ENCODE data around the gene SLC8B1.

Gene SLC8B1

DNA sequence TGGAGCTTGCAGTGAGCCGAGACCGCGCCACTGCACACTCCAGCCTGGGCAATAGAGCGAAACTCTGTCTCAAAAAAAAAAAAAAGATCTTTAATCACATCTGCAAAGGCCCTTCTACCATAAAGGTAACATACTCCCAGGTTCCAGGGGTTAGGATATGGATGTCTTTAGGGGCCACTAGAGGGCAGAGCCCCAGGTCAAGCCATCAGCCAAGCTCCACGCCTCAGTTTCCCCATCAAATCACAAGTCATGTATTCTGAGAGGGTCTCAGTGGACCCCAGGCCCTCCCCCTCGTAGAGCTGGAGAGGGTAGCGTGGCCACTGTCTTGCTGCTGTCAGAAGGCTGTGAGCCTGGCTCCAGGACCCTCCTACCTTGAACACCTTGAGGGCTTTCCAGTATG is 18.8 kb downstream of the SLC8B1 start:
- no peak overlapping the region for H3K4me3 ChIP-seq (replicated peaks; ENCODE audit: low read depth, low read length)
- TF ChIP-seq, protein P1, sequence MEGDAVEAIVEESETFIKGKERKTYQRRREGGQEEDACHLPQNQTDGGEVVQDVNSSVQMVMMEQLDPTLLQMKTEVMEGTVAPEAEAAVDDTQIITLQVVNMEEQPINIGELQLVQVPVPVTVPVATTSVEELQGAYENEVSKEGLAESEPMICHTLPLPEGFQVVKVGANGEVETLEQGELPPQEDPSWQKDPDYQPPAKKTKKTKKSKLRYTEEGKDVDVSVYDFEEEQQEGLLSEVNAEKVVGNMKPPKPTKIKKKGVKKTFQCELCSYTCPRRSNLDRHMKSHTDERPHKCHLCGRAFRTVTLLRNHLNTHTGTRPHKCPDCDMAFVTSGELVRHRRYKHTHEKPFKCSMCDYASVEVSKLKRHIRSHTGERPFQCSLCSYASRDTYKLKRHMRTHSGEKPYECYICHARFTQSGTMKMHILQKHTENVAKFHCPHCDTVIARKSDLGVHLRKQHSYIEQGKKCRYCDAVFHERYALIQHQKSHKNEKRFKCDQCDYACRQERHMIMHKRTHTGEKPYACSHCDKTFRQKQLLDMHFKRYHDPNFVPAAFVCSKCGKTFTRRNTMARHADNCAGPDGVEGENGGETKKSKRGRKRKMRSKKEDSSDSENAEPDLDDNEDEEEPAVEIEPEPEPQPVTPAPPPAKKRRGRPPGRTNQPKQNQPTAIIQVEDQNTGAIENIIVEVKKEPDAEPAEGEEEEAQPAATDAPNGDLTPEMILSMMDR (IDR thresholded peaks at IDR 0.05; ENCODE audit: low read depth, low read length, missing control alignments) = no peak
- no peak for DNase-seq (ENCODE audit: extremely low read depth, low read depth)

DNA sequence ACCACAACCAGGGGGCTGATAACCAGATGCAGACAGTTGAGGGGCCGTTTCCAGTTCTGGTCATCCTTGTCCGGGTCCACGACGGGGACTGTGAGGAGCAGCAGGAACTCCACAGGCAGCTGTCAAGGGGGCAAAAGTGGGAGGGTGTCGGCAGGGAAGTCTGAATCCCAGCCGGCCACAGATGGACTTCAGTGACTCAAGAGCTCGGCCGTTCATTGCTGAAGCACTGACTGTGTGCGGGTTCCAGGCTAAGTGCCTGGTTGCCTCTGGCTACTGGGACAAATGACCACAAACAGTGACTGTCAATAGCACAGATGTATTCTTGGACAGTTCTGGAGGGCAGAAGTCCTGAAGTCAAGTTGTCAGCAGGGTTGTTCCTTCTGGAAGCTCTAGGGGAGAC is 19.6 kb downstream of the SLC8B1 start:
- TF ChIP-seq, protein P1 (IDR thresholded peaks at IDR 0.05; ENCODE audit: low read depth, low read length, missing control alignments) = no peak
- no peak overlapping the region for H3K4me3 ChIP-seq (replicated peaks; ENCODE audit: low read depth, low read length)
- no peak for DNase-seq (ENCODE audit: extremely low read depth, low read depth)

DNA sequence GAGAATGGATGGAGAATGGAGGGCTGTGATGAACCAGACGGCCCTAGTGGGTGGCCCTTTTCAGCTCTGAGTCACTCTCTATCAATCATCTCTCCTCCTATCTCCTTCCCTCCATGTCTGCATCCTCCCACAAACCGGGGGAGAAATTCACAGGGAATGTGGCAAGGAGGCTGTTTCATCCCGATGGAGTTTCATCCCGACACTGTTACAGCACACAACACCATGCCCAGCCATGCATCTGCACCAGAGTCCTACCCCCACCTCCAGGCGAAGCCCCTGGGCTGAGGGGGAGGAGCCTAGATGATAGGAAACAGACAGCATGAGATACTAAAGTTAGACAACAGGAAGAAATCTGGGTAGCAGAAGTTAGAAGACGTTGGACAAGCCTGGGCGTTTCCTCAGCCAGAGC is 20.8 kb downstream of the SLC8B1 start:
- TF ChIP-seq, protein P1 (IDR thresholded peaks at IDR 0.05; ENCODE audit: low read depth, low read length, missing control alignments) = no peak
- H3K4me3 ChIP-seq (replicated peaks; ENCODE audit: low read depth, low read length) = no peak overlapping the region
- no peak for DNase-seq (ENCODE audit: extremely low read depth, low read depth)

DNA sequence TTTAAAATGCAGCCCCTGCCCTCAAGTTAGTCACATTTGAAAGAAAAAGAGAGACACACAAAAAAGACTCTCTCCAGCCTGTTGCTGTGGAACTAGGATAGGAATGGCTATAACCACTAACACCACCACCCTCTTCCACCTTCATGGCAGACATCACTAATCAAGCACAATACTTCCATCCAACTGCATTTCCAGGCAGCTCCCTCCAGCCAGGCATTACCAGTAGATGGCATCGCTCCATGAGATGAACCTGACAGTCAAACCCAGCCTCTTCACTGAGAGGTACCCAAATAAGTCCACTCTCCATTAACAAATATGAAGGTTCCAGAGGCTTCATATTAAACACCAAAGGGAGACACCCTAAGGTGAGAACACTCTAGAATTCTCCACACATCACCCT is 24.4 kb downstream of the SLC8B1 start:
- no peak for DNase-seq (ENCODE audit: extremely low read depth, low read depth)
- H3K4me3 ChIP-seq (replicated peaks; ENCODE audit: low read depth, low read length) = no peak overlapping the region
- TF ChIP-seq, protein P1 (IDR thresholded peaks at IDR 0.05; ENCODE audit: low read depth, low read length, missing control alignments) = peak; percentile 7

DNA sequence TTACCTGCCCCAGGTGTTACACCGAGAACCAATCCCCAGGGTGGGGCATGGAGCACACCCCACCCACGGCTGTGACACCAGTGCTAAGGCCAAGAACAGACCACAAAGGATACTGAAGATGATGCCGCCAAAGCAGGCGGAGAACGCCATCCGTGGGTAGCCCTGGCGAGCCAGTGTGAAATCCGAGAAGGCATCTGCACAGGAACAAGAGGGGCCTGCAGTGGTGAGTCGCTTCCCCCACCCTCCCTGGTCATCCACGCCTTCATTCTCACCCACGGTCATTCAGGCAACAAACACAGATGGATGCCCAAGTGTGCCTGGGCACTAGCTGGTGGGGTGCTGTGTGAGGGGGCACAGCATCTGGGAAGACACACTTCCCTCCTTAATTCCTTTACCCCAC is 28.5 kb downstream of the SLC8B1 start:
- TF ChIP-seq, protein P1 (IDR thresholded peaks at IDR 0.05; ENCODE audit: low read depth, low read length, missing control alignments) = no peak
- no peak overlapping the region for H3K4me3 ChIP-seq (replicated peaks; ENCODE audit: low read depth, low read length)
- DNase-seq (ENCODE audit: extremely low read depth, low read depth) = no peak

DNA sequence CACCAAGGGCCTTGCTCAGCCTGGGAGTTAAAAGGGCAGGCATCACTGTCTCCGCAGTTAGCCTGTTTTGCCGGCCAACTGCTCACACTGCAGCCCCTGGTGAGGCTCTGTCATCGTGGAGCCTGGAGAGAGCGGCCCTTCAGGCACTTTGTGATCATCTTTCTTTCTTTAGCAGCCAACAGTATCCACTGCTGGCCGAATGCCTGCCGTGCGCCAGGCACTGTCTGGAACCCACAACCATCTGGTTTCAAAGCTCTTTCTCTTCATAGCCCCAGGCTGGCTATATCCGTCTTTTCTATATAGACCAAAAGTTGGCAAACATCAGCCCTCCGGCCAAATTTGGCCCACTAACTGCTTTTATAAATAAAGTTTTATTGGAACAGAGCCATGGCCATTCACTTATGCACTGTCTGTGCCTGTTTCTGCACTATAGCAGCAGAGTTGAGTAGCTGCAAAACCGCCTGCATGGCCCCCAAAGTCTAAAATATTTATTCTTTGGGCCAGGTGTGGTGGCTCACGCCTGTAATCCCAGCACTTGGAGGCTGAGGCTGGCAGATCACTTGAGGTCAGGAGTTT is 29.5 kb downstream of the SLC8B1 start:
- TF ChIP-seq, protein P1 (IDR thresholded peaks at IDR 0.05; ENCODE audit: low read depth, low read length, missing control alignments) = no peak
- H3K4me3 ChIP-seq (replicated peaks; ENCODE audit: low read depth, low read length) = no peak overlapping the region
- no peak for DNase-seq (ENCODE audit: extremely low read depth, low read depth)
